KMS-11 (cell line): ENCODE data around the gene LDB2.

Source experiments
- H2AFZ ChIP-seq: fragments of 200-600 bp; sonication (generic); 2 replicates; pipeline ENCODE4 v1.6.1; 2016; ENCODE audit warnings: antibody characterized with exemption, mixed run types, low read depth
- H3K27ac ChIP-seq: fragments of 200-600 bp; sonication (generic); 2 replicates; pipeline ENCODE4 v1.6.1; 2016; ENCODE audit warnings: mild to moderate bottlenecking, mixed run types
- H3K27me3 ChIP-seq: fragments of 200-600 bp; sonication (generic); 2 replicates; pipeline ENCODE4 v1.6.1; 2017; ENCODE audit warnings: mild to moderate bottlenecking, low read depth, mixed run types, moderate library complexity; ENCODE audit not compliant: insufficient read depth
- H3K36me3 ChIP-seq: fragments of 200-600 bp; sonication (generic); 2 replicates; pipeline ENCODE4 v1.6.1; 2017; ENCODE audit warnings: mild to moderate bottlenecking, mixed run types; ENCODE audit not compliant: insufficient read depth
- H3K4me1 ChIP-seq: fragments of 200-600 bp; sonication (generic); 2 replicates; pipeline ENCODE4 v1.6.1; 2016; ENCODE audit warnings: mild to moderate bottlenecking, low read depth, mixed run types; ENCODE audit not compliant: poor library complexity, severe bottlenecking
- H3K4me2 ChIP-seq: fragments of 200-600 bp; sonication (generic); 2 replicates; pipeline ENCODE4 v1.7.0; 2016; ENCODE audit warnings: mild to moderate bottlenecking, mixed run types
- H3K4me3 ChIP-seq: fragments of 200-600 bp; sonication (generic); IDR thresholded peaks from 2 replicates; pipeline ENCODE4 v1.6.1; 2017; ENCODE audit warnings: low read depth, low read length, mixed read lengths; ENCODE audit not compliant: insufficient read depth
- H3K79me2 ChIP-seq: fragments of 200-600 bp; sonication (generic); 2 replicates; pipeline ENCODE4 v1.6.1; 2016; ENCODE audit warnings: low read depth, mixed run types; ENCODE audit not compliant: insufficient read depth
- H3K9ac ChIP-seq: fragments of 200-600 bp; sonication (generic); 2 replicates; pipeline ENCODE4 v1.6.1; 2016; ENCODE audit warnings: mild to moderate bottlenecking, mixed run types
- H4K20me1 ChIP-seq: fragments of 200-600 bp; sonication (generic); 2 replicates; pipeline ENCODE4 v1.6.1; 2016; ENCODE audit warnings: mild to moderate bottlenecking, mixed run types; ENCODE audit not compliant: insufficient read depth
- TF ChIP-seq, protein P1 (sequence below): fragments of 200-600 bp; sonication (generic); conservative IDR thresholded peaks from 2 replicates; pipeline ENCODE4 v1.6.1; 2017; ENCODE audit warnings: low read depth, mild to moderate bottlenecking, antibody characterized with exemption, low read length, moderate library complexity, mixed read lengths

The LDB2 gene

DNA sequence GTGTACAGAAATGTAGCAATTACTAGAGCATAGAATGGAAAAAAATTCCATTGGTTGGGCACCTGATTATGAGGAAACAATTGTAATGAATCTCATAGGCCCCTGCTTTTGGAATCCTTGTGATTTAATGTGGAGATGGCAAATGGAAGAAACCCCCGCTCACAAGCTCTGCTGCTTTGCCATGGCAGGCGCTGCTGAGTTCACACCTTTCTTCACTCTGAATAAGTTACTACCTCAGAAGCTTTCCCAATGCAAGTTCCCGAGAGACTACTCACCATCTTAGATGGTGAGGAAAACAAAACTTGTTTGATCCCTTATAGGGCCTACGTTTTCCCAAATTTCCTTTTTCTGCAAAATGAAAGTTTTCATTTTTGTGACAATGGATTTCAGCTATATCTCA is 405.6 kb downstream of the LDB2 start:
- Histone ChIP-seq H2AFZ (no peak overlapping the region), H3K4me2 (no peak overlapping the region), H4K20me1 (no peaks in the 10 kb centered on the region), H3K27ac (no peak overlapping the region), H3K4me1 (no peaks in the 10 kb centered on the region), H3K9ac (no peak overlapping the region), H3K4me3 (no peak overlapping the region), H3K36me3 (no peaks in the 10 kb centered on the region), H3K79me2 (no peaks in the 10 kb centered on the region), H3K27me3 (no peaks in the 10 kb centered on the region)
- TF ChIP-seq, protein P1, sequence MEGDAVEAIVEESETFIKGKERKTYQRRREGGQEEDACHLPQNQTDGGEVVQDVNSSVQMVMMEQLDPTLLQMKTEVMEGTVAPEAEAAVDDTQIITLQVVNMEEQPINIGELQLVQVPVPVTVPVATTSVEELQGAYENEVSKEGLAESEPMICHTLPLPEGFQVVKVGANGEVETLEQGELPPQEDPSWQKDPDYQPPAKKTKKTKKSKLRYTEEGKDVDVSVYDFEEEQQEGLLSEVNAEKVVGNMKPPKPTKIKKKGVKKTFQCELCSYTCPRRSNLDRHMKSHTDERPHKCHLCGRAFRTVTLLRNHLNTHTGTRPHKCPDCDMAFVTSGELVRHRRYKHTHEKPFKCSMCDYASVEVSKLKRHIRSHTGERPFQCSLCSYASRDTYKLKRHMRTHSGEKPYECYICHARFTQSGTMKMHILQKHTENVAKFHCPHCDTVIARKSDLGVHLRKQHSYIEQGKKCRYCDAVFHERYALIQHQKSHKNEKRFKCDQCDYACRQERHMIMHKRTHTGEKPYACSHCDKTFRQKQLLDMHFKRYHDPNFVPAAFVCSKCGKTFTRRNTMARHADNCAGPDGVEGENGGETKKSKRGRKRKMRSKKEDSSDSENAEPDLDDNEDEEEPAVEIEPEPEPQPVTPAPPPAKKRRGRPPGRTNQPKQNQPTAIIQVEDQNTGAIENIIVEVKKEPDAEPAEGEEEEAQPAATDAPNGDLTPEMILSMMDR = no peak

GRCh38 chr4:16489226-16489625 is 409.2 kb downstream of the LDB2 start:
- TF ChIP-seq, protein P1 = no peak

GRCh38 chr4:16488084-16488483 is 410.4 kb downstream of the LDB2 start:
- Histone ChIP-seq H3K4me2 (no peak overlapping the region), H4K20me1 (no peaks in the 10 kb centered on the region), H2AFZ (no peak overlapping the region), H3K36me3 (no peaks in the 10 kb centered on the region), H3K4me1 (no peaks in the 10 kb centered on the region), H3K27me3 (no peaks in the 10 kb centered on the region), H3K27ac (no peak overlapping the region), H3K79me2 (no peaks in the 10 kb centered on the region), H3K4me3 (no peak overlapping the region), H3K9ac (no peak overlapping the region)
- TF ChIP-seq, protein P1 = no peak

More at GRCh38 chr4:16489226-16489625, 409.2 kb downstream of the LDB2 start:
- Histone ChIP-seq H3K79me2 (no peaks in the 10 kb centered on the region), H3K4me3 (no peak overlapping the region), H3K9ac (no peak overlapping the region), H3K36me3 (no peaks in the 10 kb centered on the region), H3K27me3 (no peaks in the 10 kb centered on the region), H3K4me1 (no peaks in the 10 kb centered on the region), H3K4me2 (no peak overlapping the region), H2AFZ (no peak overlapping the region), H3K27ac (no peak overlapping the region), H4K20me1 (no peaks in the 10 kb centered on the region)

DNA sequence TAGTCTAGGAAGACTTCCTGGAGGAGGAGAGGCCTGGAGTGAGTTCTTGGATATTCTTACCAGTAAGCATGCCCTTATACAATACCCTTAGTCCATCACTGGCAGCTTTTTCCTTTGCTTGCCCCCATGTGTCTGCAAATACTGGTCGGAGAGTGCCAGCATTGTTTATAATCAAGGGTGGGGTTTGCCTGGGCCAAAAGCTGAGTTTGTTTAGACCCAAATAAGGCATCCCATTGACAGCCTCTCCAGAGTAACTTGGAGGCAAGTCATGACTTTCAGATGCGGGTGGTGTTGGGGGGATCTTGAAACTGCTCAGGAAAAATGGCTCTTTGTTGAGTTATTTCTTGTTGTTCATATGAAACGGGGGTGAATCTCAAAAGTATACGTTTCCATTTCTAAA is 413.7 kb downstream of the LDB2 start:
- Histone ChIP-seq H3K4me1 (no peaks in the 10 kb centered on the region), H3K27me3 (no peaks in the 10 kb centered on the region), H2AFZ (no peak overlapping the region), H3K79me2 (no peaks in the 10 kb centered on the region), H3K27ac (no peak overlapping the region), H3K4me2 (no peak overlapping the region), H4K20me1 (no peaks in the 10 kb centered on the region), H3K9ac (no peak overlapping the region), H3K4me3 (no peak overlapping the region), H3K36me3 (no peaks in the 10 kb centered on the region)
- TF ChIP-seq, protein P1 = no peak
